ENCODE data around the gene BCL11B.

DNA sequence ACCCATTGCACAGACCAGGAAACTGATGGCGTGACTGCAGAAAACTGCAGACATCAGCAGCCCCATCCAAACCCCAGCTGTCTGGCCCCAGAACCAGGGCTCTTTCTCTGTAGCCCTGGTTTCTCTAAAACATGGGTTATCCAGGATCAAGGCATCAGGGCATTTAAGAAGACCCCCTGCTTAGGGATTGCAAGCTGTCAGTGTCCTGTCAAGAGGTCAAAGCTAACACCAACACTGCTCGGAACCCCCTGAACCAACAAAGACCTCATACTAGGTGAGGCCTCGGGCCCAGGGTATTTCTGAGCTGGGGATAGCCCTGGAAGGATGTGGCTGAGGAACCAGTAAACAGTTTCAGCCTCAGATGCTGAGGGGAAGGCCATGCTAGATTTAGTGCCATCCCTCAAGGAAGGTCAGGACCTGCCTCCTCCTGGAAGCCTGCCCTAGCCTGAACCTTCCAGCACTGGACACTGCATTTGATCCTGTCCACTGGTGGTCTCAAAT, 39.2 kb downstream of the BCL11B start:
- TF ChIP-seq, protein P1, sequence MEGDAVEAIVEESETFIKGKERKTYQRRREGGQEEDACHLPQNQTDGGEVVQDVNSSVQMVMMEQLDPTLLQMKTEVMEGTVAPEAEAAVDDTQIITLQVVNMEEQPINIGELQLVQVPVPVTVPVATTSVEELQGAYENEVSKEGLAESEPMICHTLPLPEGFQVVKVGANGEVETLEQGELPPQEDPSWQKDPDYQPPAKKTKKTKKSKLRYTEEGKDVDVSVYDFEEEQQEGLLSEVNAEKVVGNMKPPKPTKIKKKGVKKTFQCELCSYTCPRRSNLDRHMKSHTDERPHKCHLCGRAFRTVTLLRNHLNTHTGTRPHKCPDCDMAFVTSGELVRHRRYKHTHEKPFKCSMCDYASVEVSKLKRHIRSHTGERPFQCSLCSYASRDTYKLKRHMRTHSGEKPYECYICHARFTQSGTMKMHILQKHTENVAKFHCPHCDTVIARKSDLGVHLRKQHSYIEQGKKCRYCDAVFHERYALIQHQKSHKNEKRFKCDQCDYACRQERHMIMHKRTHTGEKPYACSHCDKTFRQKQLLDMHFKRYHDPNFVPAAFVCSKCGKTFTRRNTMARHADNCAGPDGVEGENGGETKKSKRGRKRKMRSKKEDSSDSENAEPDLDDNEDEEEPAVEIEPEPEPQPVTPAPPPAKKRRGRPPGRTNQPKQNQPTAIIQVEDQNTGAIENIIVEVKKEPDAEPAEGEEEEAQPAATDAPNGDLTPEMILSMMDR (IDR thresholded peaks at IDR 0.05), result no peak
- no peak for TF ChIP-seq POLR2A (IDR thresholded peaks at IDR 0.05)
- TF ChIP-seq POLR2AphosphoS5 (IDR thresholded peaks at IDR 0.05; ENCODE audit: insufficient read depth in 1 of 2, low read depth in 1 of 2), result no peak

Measured in vagina (tissue), 2 donors.